Upper lobe of left lung (tissue), 4 donors: ENCODE measurements around the gene CRYGC.

ENCODE experiments used
- CTCF ChIP-seq, 6 experiments: fragments of 450-650 bp in 4 of 6; fragments of 200-600 bp in 2 of 6; sonication (generic) in 2 of 6; IDR thresholded peaks; one replicate each; pipeline ENCODE4 v1.5.1; 2016 to 2019; ENCODE audit warnings: antibody characterized with exemption in 6 of 6
- EP300 ChIP-seq, 4 donors: sonication (generic); formaldehyde crosslinking; IDR thresholded peaks; one replicate each; pipeline ENCODE4 v1.5.1; 2017; ENCODE audit warnings: antibody characterized with exemption in 4 of 4, control low read depth in 2 of 4
- POLR2A ChIP-seq, 4 donors: fragments of 450-650 bp; IDR thresholded peaks; one replicate each; pipeline ENCODE4 v1.5.1; 2016 to 2017; ENCODE audit warnings: antibody characterized with exemption in 4 of 4, mild to moderate bottlenecking in 2 of 4
- POLR2AphosphoS5 ChIP-seq, 2 donors: sonication (generic); formaldehyde crosslinking; IDR thresholded peaks; one replicate each; pipeline ENCODE4 v1.5.1; 2017; ENCODE audit warnings: antibody characterized with exemption in 2 of 2

GRCh38 chr2:208172125-208172524, 42.5 kb upstream of the CRYGC start:
- no peak for TF ChIP-seq CTCF (IDR thresholded peaks at IDR 0.05)
- no peak for TF ChIP-seq POLR2A (IDR thresholded peaks at IDR 0.05)
- TF ChIP-seq POLR2AphosphoS5 (IDR thresholded peaks at IDR 0.05), result no peak
- TF ChIP-seq EP300 (IDR thresholded peaks at IDR 0.05), result no peak
